GM19372 (cell line): ENCODE measurements around the gene ST3GAL4.
"Not testable (repeated sequence)": the region's sequence is repeated elsewhere in the genome, so short reads cannot be mapped to it uniquely, and the experiment has no call there.

Experiments
- ATAC-seq: cut with Tn5 transposase; IDR thresholded peaks from one replicate; pipeline ENCODE4 v1.9.1; 2021; ENCODE audit warnings: mild to moderate bottlenecking, low read depth, moderate library complexity; ENCODE audit not compliant: unreplicated experiment

The ST3GAL4 gene

GRCh38 chr11:126361400-126361799 lies 5.9 kb downstream of the ST3GAL4 start:
- ATAC-seq = no peak

- no peak for ATAC-seq
Observed at GRCh38 chr11:126362879-126363655, 7.6 kb downstream of the ST3GAL4 start.

GRCh38 chr11:126363706-126364248 lies 8.3 kb downstream of the ST3GAL4 start:
- ATAC-seq = no peak

- not testable (repeated sequence) for ATAC-seq
Observed at GRCh38 chr11:126364735-126365134, 9.2 kb downstream of the ST3GAL4 start.

GRCh38 chr11:126365508-126365907 lies 10.0 kb downstream of the ST3GAL4 start:
- not testable (repeated sequence) for ATAC-seq

GRCh38 chr11:126366064-126366822 lies 10.8 kb downstream of the ST3GAL4 start:
- no peak for ATAC-seq

- ATAC-seq = not testable (repeated sequence)
Observed at GRCh38 chr11:126366823-126367654, 11.6 kb downstream of the ST3GAL4 start.

- ATAC-seq = not testable (repeated sequence)
Observed at GRCh38 chr11:126367806-126368205, 12.3 kb downstream of the ST3GAL4 start.

GRCh38 chr11:126368336-126369119 lies 13.0 kb downstream of the ST3GAL4 start:
- ATAC-seq = not testable (repeated sequence)

GRCh38 chr11:126370016-126370415 lies 14.5 kb downstream of the ST3GAL4 start:
- no peak for ATAC-seq

GRCh38 chr11:126371595-126371994 lies 16.1 kb downstream of the ST3GAL4 start:
- no peak for ATAC-seq

- not testable (repeated sequence) for ATAC-seq
Observed at GRCh38 chr11:126373389-126374066, 18.0 kb downstream of the ST3GAL4 start.

- not testable (repeated sequence) for ATAC-seq
Observed at GRCh38 chr11:126374562-126375300, 19.2 kb downstream of the ST3GAL4 start.

GRCh38 chr11:126375726-126376125 lies 20.2 kb downstream of the ST3GAL4 start:
- ATAC-seq = no peak

- no peak for ATAC-seq
Observed at GRCh38 chr11:126378763-126379162, 23.3 kb downstream of the ST3GAL4 start.

GRCh38 chr11:126380909-126381308 lies 25.4 kb downstream of the ST3GAL4 start:
- ATAC-seq = no peak

- ATAC-seq = not testable (repeated sequence)
Observed at GRCh38 chr11:126381960-126382359, 26.5 kb downstream of the ST3GAL4 start.

GRCh38 chr11:126382641-126383040 lies 27.2 kb downstream of the ST3GAL4 start:
- ATAC-seq = not testable (repeated sequence)
